Left lung (tissue), 10 donors: ENCODE data around the gene SUPT4H1. TPM values are rescaled to one million over a fixed set of nuclear protein-coding genes. Genes with fewer than 3 reads are reported as not detected.
A peak's percentile ranks its signal among the peaks of the same experiment; 100 is the strongest.

ENCODE experiments used
- ATAC-seq: fragments of 200-7000 bp; cut with Tn5 transposase; one replicate; pipeline ENCODE4 v1.9.1; 2020; ENCODE audit warnings: moderate library complexity
- DNase-seq, 4 donors: peaks; one replicate each; pipeline ENCODE4 v3.0.0-alpha.2; 2013 to 2020
- H3K27ac ChIP-seq, 2 donors: fragments of 200-600 bp; sonication (generic) in 1 of 2; one replicate each; pipeline versions ENCODE4 v1.5.0 to v1.8.0; 2020 to 2021
- H3K27me3 ChIP-seq, 2 donors: fragments of 200-600 bp; sonication (generic) in 1 of 2; one replicate each; pipeline versions ENCODE4 v1.5.0 to v1.8.0; 2020 to 2021
- H3K36me3 ChIP-seq, 2 donors: fragments of 200-600 bp; sonication (generic) in 1 of 2; one replicate each; pipeline versions ENCODE4 v1.5.0 to v1.8.0; 2020 to 2021
- H3K4me1 ChIP-seq, 2 donors: fragments of 200-600 bp; one replicate each; pipeline ENCODE4 v1.8.0; 2021
- H3K4me3 ChIP-seq, 2 donors: fragments of 200-600 bp; sonication (generic) in 1 of 2; one replicate each; pipeline versions ENCODE4 v1.5.0 to v1.8.0; 2020 to 2021; ENCODE audit warnings: mild to moderate bottlenecking in 1 of 2
- H3K9me3 ChIP-seq, 2 donors: fragments of 200-600 bp; sonication (generic) in 1 of 2; one replicate each; pipeline versions ENCODE4 v1.5.0 to v1.8.0; 2020 to 2021
- intact Hi-C, 2 donors: fragments of 100-400 bp; cut with DNase I; formaldehyde crosslinking; loops; one replicate each; pipeline versions ENCODE4 v1.11.2 to v1.14.2; 2022
- polyA plus RNA-seq, 6 donors: library from polyadenylated mRNA; unstranded; fragments of 120-200 nt; gene quantifications; one replicate each; pipeline ENCODE4 v1.2.1, GENCODE V29; 2013; ENCODE audit not compliant: insufficient read length in 6 of 6
- total RNA-seq, 2 donors: library from RNA; stranded (reverse); fragmentation: NEBNext Ultra II Directional; extraction: Animal tissue kit (Norgen Biotek cat#: 25700); gene quantifications; one replicate each; pipeline ENCODE4 v1.2.1, GENCODE V29; 2021
- TF ChIP-seq, protein P1 (sequence below), 2 donors: fragments of 200-600 bp; sonication (generic) in 1 of 2; IDR thresholded peaks; one replicate each; pipeline versions ENCODE4 v1.5.0 to v1.8.0; 2021; ENCODE audit warnings: antibody characterized with exemption in 2 of 2
- donor health status: DM: no; HTN: yes; CAD: no.
- donor health status: DM: no; HTN: no; CAD: no.

SUPT4H1 gene
- total and polyA plus RNA-seq, 8 donors: 68.4 to 139 (median 124) TPM

DNA sequence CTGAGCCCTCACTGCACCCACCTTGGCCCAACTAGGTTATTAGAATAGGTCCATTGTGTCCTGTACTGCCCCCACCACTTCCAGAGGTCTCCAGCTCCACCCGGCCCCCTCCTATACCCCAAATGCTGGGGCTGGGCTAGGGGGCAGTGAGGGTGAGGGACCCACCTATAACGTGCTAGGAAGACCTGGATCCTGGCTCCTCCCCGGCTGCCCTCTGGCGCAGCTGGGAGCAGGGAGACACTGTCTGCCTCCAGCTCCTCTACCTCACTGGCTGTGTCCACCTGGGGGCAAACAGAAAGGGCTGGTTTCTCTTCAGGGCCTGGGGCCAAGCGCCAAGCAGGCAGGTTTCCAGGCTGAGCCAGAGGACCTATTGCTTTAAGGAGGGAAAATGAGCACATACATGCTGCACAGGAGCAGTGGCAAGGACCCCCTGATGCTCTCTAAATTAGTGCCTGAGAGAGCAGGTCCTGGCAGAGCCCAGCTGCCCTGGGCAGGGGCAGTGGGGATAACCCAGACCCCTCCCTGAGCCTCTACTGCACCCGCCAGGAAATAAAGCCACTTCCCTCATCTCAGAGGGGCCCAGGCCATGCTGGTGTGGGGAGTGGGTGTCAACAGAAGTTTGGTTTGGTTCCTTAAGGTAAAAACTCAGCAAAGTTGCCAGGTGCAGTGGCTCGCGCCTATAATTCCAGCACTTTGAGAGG, 35.6 kb downstream of the SUPT4H1 start:
- H3K9me3 ChIP-seq: no peaks in the 10 kb centered on the region
- H3K4me3 ChIP-seq: no peak overlapping the region
- intact Hi-C loops: loop anchor here in 1 of 2 donors (10.0 kb wide), 1 partner anchor 128 kb away; no protein-coding TSS in a partner anchor
- DNase-seq (peak in 1 of 4 donors; percentile 37), ATAC-seq (no peak)
- H3K27me3 ChIP-seq: no peaks in the 10 kb centered on the region
- H3K4me1 ChIP-seq: peaks cover 0 to 5% of the 10 kb centered on the region in 2 donors
- H3K27ac ChIP-seq: no peak overlapping the region
- TF ChIP-seq, protein P1, sequence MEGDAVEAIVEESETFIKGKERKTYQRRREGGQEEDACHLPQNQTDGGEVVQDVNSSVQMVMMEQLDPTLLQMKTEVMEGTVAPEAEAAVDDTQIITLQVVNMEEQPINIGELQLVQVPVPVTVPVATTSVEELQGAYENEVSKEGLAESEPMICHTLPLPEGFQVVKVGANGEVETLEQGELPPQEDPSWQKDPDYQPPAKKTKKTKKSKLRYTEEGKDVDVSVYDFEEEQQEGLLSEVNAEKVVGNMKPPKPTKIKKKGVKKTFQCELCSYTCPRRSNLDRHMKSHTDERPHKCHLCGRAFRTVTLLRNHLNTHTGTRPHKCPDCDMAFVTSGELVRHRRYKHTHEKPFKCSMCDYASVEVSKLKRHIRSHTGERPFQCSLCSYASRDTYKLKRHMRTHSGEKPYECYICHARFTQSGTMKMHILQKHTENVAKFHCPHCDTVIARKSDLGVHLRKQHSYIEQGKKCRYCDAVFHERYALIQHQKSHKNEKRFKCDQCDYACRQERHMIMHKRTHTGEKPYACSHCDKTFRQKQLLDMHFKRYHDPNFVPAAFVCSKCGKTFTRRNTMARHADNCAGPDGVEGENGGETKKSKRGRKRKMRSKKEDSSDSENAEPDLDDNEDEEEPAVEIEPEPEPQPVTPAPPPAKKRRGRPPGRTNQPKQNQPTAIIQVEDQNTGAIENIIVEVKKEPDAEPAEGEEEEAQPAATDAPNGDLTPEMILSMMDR (IDR thresholded peaks at IDR 0.05): no peak
- no peaks in the 10 kb centered on the region for H3K36me3 ChIP-seq

GRCh38 chr17:58315750-58316149, 36.3 kb downstream of the SUPT4H1 start:
- H3K4me1 ChIP-seq: peaks cover 0 to 5% of the 10 kb centered on the region in 2 donors
- TF ChIP-seq, protein P1 (IDR thresholded peaks at IDR 0.05): no peak
- ATAC-seq (no peak), DNase-seq (no peak)
- no peak overlapping the region for H3K27ac ChIP-seq
- H3K36me3 ChIP-seq: no peaks in the 10 kb centered on the region
- intact Hi-C loops: loop anchor here in 1 of 2 donors (10.0 kb wide), 1 partner anchor 129 kb away; no protein-coding TSS in a partner anchor
- H3K27me3 ChIP-seq: no peaks in the 10 kb centered on the region
- no peak overlapping the region for H3K4me3 ChIP-seq
- no peaks in the 10 kb centered on the region for H3K9me3 ChIP-seq

GRCh38 chr17:58315281-58315711, 36.7 kb downstream of the SUPT4H1 start:
- Histone ChIP-seq H3K27ac (no peak overlapping the region), H3K36me3 (no peaks in the 10 kb centered on the region), H3K4me1 (peaks cover 0 to 5% of the 10 kb centered on the region in 2 donors), H3K27me3 (no peaks in the 10 kb centered on the region), H3K4me3 (no peak overlapping the region), H3K9me3 (no peaks in the 10 kb centered on the region)
- no peak for ATAC-seq
- intact Hi-C loops: loop anchor here in 1 of 2 donors (10.0 kb wide), 1 partner anchor 130 kb away; no protein-coding TSS in a partner anchor
- DNase-seq: no peak
- TF ChIP-seq, protein P1 (IDR thresholded peaks at IDR 0.05): no peak

DNA sequence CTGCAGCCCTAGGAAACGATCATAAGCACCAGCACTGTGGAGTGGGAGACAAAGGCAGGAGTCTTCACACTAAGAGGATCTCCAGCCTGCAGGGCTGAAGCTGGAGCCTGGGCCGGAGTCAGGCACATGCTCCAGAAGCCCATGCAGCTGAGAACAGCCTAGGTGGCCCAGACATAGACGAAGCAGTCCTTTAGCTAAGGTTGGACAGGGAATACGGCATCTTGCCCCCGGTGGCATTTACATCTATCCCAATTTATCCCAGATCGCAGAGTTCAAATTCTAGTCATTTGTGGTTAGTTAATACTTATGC, 37.3 kb downstream of the SUPT4H1 start:
- H3K36me3 ChIP-seq: no peaks in the 10 kb centered on the region
- peaks cover 0 to 5% of the 10 kb centered on the region in 2 donors for H3K4me1 ChIP-seq
- TF ChIP-seq, protein P1 (IDR thresholded peaks at IDR 0.05): no peak
- no peaks in the 10 kb centered on the region for H3K27me3 ChIP-seq
- intact Hi-C loops: loop anchor here in 1 of 2 donors (10.0 kb wide), 1 partner anchor 130 kb away; no protein-coding TSS in a partner anchor
- ATAC-seq (no peak), DNase-seq (no peak)
- H3K27ac ChIP-seq: no peak overlapping the region
- H3K4me3 ChIP-seq: no peak overlapping the region
- no peaks in the 10 kb centered on the region for H3K9me3 ChIP-seq

DNA sequence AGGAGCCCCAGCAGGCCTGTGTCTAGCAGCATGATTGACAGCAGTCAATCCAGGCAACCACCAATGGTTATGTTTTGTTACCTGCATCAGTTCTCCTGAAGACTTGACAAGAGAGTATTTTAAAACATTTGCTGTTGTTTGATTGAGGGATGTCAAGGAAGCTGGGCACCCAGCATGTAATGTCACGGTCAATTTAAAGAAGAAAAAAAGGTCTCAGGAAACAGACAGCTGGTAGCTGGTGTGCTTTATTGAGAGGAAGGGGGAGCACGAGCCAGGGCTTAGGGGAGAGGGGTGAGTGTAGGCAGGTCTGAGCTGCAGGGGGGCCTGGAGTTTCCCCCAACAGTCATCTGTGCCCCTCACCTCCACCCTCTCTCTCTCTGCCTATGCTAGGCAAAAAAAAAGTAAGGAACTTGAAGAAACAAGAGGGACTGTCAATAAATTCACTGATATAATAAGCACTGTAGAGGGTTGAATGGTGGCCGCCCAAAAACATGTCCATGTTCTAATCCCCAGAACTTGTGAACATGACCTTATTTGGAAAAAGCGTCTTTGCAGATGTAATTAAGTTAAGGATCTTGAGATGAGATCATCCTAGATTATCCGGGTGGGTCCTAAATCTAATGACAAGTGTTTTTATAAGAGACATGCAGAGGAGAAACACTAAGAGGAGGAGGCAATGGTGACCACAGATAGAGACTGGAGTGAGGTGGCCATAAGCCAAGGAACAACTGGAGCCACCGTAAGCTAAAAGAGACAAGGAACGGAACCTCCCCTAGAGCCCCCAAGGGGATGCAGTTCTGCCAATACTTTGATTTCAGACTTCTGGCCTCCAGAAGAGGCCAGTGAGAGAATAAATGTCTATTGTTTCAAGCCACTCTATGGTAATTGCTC, 37.9 kb downstream of the SUPT4H1 start:
- no peak for ATAC-seq
- intact Hi-C loops: loop anchor here in 1 of 2 donors (10.0 kb wide), 1 partner anchor 131 kb away; no protein-coding TSS in a partner anchor

More for the DNA sequence above, 37.9 kb downstream of the SUPT4H1 start:
- Histone ChIP-seq H3K9me3 (no peaks in the 10 kb centered on the region), H3K27ac (no peak overlapping the region), H3K27me3 (no peaks in the 10 kb centered on the region), H3K4me3 (no peak overlapping the region), H3K4me1 (peaks cover 0 to 5% of the 10 kb centered on the region in 2 donors), H3K36me3 (no peaks in the 10 kb centered on the region)
- TF ChIP-seq, protein P1 (IDR thresholded peaks at IDR 0.05): no peak
- no peak for DNase-seq
